Activated CD8-positive, alpha-beta memory T cell treated with anti-CD3 and anti-CD28 coated beads, Interleukin-2, amount 10 ng/mL, durations not matched to agents 7 days and 5 days (primary cell): Measurements from ENCODE around the gene LRMDA. TPM values are rescaled to one million over a fixed set of nuclear protein-coding genes. Genes with fewer than 3 reads are reported as not detected.

Source experiments
- ATAC-seq: fragments of 150-1000 bp; cut with Tn5 transposase; one replicate; pipeline ENCODE4 v1.10.0; 2021; ENCODE audit warnings: moderate library complexity
- CTCF ChIA-PET: fragments of 350-600 bp; sonication (Branson Sonifier 250); formaldehyde crosslinking; loops from one replicate; lab custom pipeline; 2021; ENCODE audit warnings: antibody characterized with exemption; lab: Charles Lee
- DNase-seq: peaks from one replicate; pipeline ENCODE4 v3.0.0-alpha.2; 2020
- H3K27ac Mint-ChIP-seq: one replicate; pipeline ENCODE4 v1.8.0; 2021; ENCODE audit warnings: mild to moderate bottlenecking, mixed read lengths
- H3K27me3 Mint-ChIP-seq: one replicate; pipeline ENCODE4 v1.8.0; 2021; ENCODE audit warnings: mixed read lengths
- H3K36me3 Mint-ChIP-seq: one replicate; pipeline ENCODE4 v1.8.0; 2021; ENCODE audit warnings: mild to moderate bottlenecking, mixed read lengths
- H3K4me1 Mint-ChIP-seq: one replicate; pipeline ENCODE4 v1.8.0; 2021; ENCODE audit warnings: mixed read lengths
- H3K4me3 Mint-ChIP-seq: one replicate; pipeline ENCODE4 v1.8.0; 2021; ENCODE audit warnings: mild to moderate bottlenecking, moderate library complexity, mixed read lengths
- H3K9me3 Mint-ChIP-seq: one replicate; pipeline ENCODE4 v1.8.0; 2022; ENCODE audit warnings: low read depth, mixed read lengths
- total RNA-seq, 2 experiments: library from RNA; stranded (reverse); gene quantifications; one replicate each; pipeline ENCODE4 v1.2.3, GENCODE V29; 2021

Gene LRMDA
- total RNA-seq, 2 experiments from 2014 or later: not detected

DNA sequence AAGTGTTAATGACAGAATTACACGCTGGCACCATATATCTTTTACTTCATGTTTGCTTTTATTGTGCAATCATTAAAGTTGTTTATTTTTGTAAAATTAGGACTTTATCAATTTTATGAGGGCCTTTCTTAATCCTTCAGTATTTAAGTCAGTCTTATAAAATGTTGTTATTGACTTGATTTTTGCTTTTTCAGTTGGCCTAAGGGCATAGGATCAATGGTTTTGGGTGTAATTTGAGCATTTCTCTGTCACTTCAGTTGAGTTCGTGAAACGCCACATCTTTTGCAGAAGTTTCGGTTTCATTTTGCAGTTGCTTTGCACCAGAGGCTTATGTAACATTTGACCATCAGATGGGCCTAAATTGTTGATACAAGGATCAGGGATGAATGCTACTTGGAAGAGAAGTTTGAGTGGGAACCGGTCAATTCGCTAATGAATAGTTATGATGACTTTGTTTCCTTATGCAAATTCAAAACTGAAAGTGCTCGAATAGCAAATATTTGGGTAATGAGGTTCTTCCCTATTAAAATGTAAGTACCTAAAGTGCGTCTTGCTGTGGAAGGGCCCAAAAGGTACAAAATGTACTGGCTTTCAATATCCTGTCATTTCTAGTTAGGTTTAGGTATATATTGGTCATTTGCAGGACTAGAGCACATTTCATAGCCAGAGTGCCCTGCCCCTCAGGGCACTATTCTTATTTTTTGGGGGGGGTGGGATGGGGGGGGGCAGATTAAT is 340.9 kb downstream of the LRMDA start:
- CTCF ChIA-PET: interaction anchor here (0.6 kb wide), 1 partner anchor 339 kb away, joined by 3 read pairs; no protein-coding TSS in a partner anchor
- ATAC-seq (no peak), DNase-seq (no peak)
- Mint-ChIP-seq H3K4me1 (peaks cover 15% of the 10 kb centered on the region), H3K9me3 (no peaks in the 10 kb centered on the region), H3K4me3 (peak overlapping the region; percentile 71), H3K27ac (peak overlapping the region; percentile 84), H3K36me3 (no peaks in the 10 kb centered on the region), H3K27me3 (no peaks in the 10 kb centered on the region)

GRCh38 chr10:75773231-75773780 is 341.9 kb downstream of the LRMDA start:
- CTCF ChIA-PET: no interaction called here
- H3K36me3 Mint-ChIP-seq: no peaks in the 10 kb centered on the region
- ATAC-seq: no peak
- H3K27ac Mint-ChIP-seq: no peak overlapping the region
- H3K9me3 Mint-ChIP-seq: no peaks in the 10 kb centered on the region
- DNase-seq: no peak
- H3K4me3 Mint-ChIP-seq: peak overlapping the region; percentile 39
- no peaks in the 10 kb centered on the region for H3K27me3 Mint-ChIP-seq
- peaks cover 15% of the 10 kb centered on the region for H3K4me1 Mint-ChIP-seq

- CTCF ChIA-PET: no interaction called here
- no peak overlapping the region for H3K4me3 Mint-ChIP-seq
- H3K27me3 Mint-ChIP-seq: no peaks in the 10 kb centered on the region
- peaks cover 15% of the 10 kb centered on the region for H3K4me1 Mint-ChIP-seq
- no peak overlapping the region for H3K27ac Mint-ChIP-seq
- DNase-seq (no peak), ATAC-seq (no peak)
- H3K36me3 Mint-ChIP-seq: no peaks in the 10 kb centered on the region
- no peaks in the 10 kb centered on the region for H3K9me3 Mint-ChIP-seq
These were observed 342.7 kb downstream of the LRMDA start for GRCh38 chr10:75773813-75774782.

DNA sequence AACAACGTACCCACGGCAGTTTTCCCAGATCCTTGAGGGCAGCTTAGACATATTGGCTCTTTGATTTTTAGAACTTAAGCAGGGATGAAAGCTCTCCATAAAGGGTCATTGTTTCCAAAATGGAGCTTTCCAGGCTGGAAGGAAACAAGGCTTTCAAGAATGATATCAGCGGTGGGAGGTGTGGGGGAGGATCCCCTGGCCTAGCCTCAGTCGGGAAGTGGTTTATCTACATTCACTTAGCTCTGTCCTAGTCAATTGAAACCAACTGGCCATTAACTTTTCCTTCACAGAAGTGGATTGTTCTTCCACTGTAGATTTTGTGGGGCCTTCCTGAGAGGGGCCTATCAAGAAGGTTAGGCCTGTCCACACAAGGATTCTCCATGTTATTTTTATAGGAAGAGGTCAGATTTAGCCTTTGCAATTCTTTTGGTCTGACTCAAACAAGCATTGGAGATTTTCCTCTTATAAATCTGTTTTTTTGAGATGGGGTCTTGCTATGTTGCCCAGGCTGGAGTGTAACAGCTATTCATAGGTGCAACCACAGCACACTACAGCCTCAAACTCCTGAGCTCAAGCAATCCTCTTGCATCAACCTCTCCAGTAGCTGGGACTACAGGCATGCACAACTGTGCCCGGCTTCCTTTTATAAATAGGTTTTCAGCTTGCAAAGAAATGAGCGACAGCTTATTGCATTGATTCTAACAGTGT is 343.5 kb downstream of the LRMDA start:
- H3K27ac Mint-ChIP-seq: no peak overlapping the region
- CTCF ChIA-PET: no interaction called here
- no peaks in the 10 kb centered on the region for H3K36me3 Mint-ChIP-seq
- no peak for ATAC-seq
- H3K4me1 Mint-ChIP-seq: peaks cover 15% of the 10 kb centered on the region
- DNase-seq: no peak
- H3K27me3 Mint-ChIP-seq: peaks cover 2% of the 10 kb centered on the region
- no peaks in the 10 kb centered on the region for H3K9me3 Mint-ChIP-seq
- H3K4me3 Mint-ChIP-seq: no peak overlapping the region

DNA sequence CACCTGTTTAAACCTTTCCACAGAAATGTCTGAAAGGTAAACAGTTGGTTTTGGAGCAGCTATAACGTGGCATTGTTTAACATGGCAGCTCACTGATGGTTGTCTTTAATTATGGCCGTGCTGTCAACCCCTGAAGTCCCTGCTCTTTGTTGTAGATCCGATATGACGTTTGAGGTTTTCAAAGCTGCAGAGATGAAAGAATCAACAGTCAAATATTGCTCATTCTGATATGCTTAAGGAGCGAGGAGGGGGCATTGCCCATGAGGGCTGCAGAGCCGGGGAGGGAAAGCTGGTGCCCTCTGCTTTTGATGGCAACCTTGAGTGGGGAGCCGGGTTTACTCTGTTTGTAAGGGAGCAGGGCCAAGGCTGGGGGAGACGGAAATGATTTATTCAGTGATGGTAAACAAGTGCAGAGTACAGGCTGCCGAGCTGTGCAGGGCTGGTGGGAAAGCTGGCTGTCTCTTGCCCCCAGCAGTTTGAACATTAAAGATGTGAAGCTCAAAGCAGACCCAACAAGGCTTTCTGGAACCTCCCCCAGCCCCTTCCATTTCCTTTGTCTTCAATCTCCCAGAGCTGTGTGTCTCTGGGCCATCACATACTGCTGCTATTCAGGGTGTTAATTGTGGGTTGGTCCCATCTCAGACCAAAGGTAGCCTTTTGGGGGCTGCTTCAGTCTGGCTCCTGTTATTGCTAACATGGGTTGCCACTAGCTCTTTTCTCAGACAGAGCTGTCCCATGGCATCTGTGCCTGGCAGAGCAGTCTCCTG is 345.5 kb downstream of the LRMDA start:
- no peaks in the 10 kb centered on the region for H3K9me3 Mint-ChIP-seq
- no peaks in the 10 kb centered on the region for H3K36me3 Mint-ChIP-seq
- peaks cover 9% of the 10 kb centered on the region for H3K4me1 Mint-ChIP-seq
- no peak for ATAC-seq
- CTCF ChIA-PET: no interaction called here
- no peak overlapping the region for H3K4me3 Mint-ChIP-seq
- no peak overlapping the region for H3K27ac Mint-ChIP-seq
- peaks cover 6% of the 10 kb centered on the region for H3K27me3 Mint-ChIP-seq
- DNase-seq: no peak

GRCh38 chr10:75778665-75779064 is 347.2 kb downstream of the LRMDA start:
- Mint-ChIP-seq H3K9me3 (no peaks in the 10 kb centered on the region), H3K4me3 (no peak overlapping the region), H3K27ac (no peak overlapping the region), H3K27me3 (peaks cover 15% of the 10 kb centered on the region), H3K4me1 (no peaks in the 10 kb centered on the region), H3K36me3 (no peaks in the 10 kb centered on the region)
- ATAC-seq (no peak), DNase-seq (no peak)
- CTCF ChIA-PET: no interaction called here

DNA sequence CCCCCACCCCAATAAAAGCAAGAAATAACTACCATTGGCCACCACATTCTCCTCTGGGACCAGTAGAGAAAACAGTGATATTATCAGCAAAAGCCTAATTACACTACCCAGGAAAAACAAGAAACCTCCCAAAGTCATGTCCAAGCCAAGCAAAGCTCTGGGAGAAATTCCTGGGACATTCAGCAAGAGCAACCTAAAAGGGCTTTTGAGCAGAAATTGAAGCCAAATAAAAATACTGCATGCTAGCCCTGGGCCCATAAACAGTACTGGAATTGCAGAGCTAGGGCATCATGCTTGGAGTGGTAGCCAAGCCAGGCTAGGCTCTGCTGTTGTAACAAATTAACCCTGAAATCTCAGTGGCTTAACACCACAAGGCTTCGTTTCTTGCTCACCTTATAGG is 347.9 kb downstream of the LRMDA start:
- ATAC-seq (no peak), DNase-seq (no peak)
- Mint-ChIP-seq H3K27me3 (peaks cover 15% of the 10 kb centered on the region), H3K27ac (no peak overlapping the region), H3K4me3 (no peak overlapping the region), H3K9me3 (no peaks in the 10 kb centered on the region), H3K4me1 (no peaks in the 10 kb centered on the region), H3K36me3 (no peaks in the 10 kb centered on the region)
- CTCF ChIA-PET: no interaction called here

GRCh38 chr10:75782463-75783248 is 351.2 kb downstream of the LRMDA start:
- DNase-seq (no peak), ATAC-seq (no peak)
- no peak overlapping the region for H3K4me3 Mint-ChIP-seq
- no peaks in the 10 kb centered on the region for H3K4me1 Mint-ChIP-seq
- H3K36me3 Mint-ChIP-seq: no peaks in the 10 kb centered on the region
- CTCF ChIA-PET: no interaction called here
- H3K27me3 Mint-ChIP-seq: peaks cover 15% of the 10 kb centered on the region
- H3K9me3 Mint-ChIP-seq: no peaks in the 10 kb centered on the region
- H3K27ac Mint-ChIP-seq: no peak overlapping the region

DNA sequence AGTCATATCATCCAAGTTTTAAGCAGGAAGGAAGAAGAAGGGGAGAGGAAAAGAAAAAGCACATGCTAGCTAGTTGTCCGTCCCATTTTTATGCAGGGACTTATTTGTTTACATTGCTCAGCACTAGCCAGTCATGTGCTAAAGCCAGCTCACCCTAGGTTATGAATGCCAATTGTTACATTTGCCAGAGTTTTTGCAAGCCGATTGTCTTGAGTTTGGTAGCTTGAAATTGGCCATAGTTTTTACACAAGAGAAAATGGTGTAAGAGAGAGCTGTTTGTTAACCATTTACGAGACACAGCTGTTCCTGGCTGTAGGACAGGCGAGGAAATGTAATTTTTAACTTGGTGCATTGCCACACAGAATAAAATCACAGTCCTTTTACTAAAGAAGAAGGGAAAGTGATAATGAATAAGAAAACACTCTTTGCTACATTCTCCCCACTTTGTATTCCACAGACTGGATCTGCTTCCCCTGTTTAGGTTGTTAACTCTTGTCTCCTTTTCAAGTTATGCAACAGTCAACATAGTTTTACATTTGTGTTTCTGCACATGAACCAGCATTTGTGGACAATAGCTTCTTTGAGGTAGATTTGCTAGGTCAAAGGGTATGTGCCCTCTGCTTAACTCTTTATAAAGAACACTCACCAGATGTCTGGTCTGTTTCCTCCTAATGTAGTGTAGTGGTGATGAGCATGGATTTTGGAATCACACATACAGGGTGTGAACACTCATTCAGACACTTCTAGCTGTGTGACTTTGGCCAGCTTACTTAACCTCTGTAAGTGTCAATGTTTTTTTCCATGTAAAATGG is 357.2 kb downstream of the LRMDA start:
- H3K27ac Mint-ChIP-seq: no peak overlapping the region
- CTCF ChIA-PET: no interaction called here
- H3K4me3 Mint-ChIP-seq: no peak overlapping the region
- no peaks in the 10 kb centered on the region for H3K27me3 Mint-ChIP-seq
- no peaks in the 10 kb centered on the region for H3K36me3 Mint-ChIP-seq
- no peak for ATAC-seq
- no peaks in the 10 kb centered on the region for H3K9me3 Mint-ChIP-seq
- no peaks in the 10 kb centered on the region for H3K4me1 Mint-ChIP-seq
- no peak for DNase-seq

- Mint-ChIP-seq H3K4me1 (no peaks in the 10 kb centered on the region), H3K27me3 (no peaks in the 10 kb centered on the region), H3K9me3 (no peaks in the 10 kb centered on the region), H3K4me3 (no peak overlapping the region), H3K36me3 (no peaks in the 10 kb centered on the region), H3K27ac (no peak overlapping the region)
- no peak for DNase-seq
- CTCF ChIA-PET: no interaction called here
- no peak for ATAC-seq
These were observed 362.4 kb downstream of the LRMDA start for GRCh38 chr10:75793848-75794247.

DNA sequence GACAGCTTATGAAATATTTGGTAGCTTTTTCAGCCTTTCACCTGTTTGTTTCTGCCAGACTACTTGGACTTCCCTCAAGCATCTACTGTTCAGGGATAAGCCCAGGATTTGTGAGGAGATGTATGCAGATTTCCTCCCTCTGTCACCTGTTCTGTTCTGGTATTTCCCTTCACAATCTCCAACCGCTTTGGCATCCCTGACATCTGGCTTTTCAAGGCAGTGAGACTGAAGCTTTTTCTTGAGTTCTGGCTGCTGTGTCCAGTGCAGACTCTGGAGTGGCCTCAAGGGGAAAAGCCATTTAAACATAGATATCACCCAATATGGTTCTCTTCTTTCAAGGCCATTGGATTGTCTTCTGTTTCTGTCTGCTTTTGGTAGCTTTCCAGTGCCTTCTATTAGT is 369.7 kb downstream of the LRMDA start:
- ATAC-seq (no peak), DNase-seq (no peak)
- H3K4me3 Mint-ChIP-seq: no peak overlapping the region
- CTCF ChIA-PET: no interaction called here
- H3K36me3 Mint-ChIP-seq: no peaks in the 10 kb centered on the region
- no peaks in the 10 kb centered on the region for H3K4me1 Mint-ChIP-seq
- no peak overlapping the region for H3K27ac Mint-ChIP-seq
- H3K27me3 Mint-ChIP-seq: no peaks in the 10 kb centered on the region
- H3K9me3 Mint-ChIP-seq: peaks cover 2% of the 10 kb centered on the region
